ENCODE data around the gene KIFBP.
"Not testable (repeated sequence)": the region's sequence is repeated elsewhere in the genome, so short reads cannot be mapped to it uniquely, and the experiment has no call there.

KIFBP gene

GRCh38 chr10:68959695-68960527 lies 28.7 kb upstream of the KIFBP start:
- DNase-seq (ENCODE audit: insufficient read length, low spot score) (no peak), FAIRE-seq (no peak)
- TF ChIP-seq POLR2A (IDR thresholded peaks at IDR 0.05; ENCODE audit: low read depth, low read length) (no peak), TAF1 (IDR thresholded peaks at IDR 0.05; ENCODE audit: low read depth, low read length) (no peak), POU2F2 (IDR thresholded peaks at IDR 0.05; ENCODE audit: low read depth, low read length) (no peak), PAX5 (IDR thresholded peaks at IDR 0.05; ENCODE audit: insufficient read depth, low read length, severe bottlenecking) (no peak), POLR2AphosphoS5 (IDR thresholded peaks at IDR 0.05; ENCODE audit: low read depth, low read length) (no peak), SPI1 (IDR thresholded peaks at IDR 0.05; ENCODE audit: low read depth, low read length) (no peak)

GRCh38 chr10:68963151-68963550 lies 25.5 kb upstream of the KIFBP start:
- TF ChIP-seq SPI1 (IDR thresholded peaks at IDR 0.05; ENCODE audit: low read depth, low read length) (no peak), TAF1 (IDR thresholded peaks at IDR 0.05; ENCODE audit: low read depth, low read length) (no peak), POU2F2 (IDR thresholded peaks at IDR 0.05; ENCODE audit: low read depth, low read length) (no peak), PAX5 (IDR thresholded peaks at IDR 0.05; ENCODE audit: insufficient read depth, low read length, severe bottlenecking) (no peak), POLR2A (IDR thresholded peaks at IDR 0.05; ENCODE audit: low read depth, low read length) (no peak), POLR2AphosphoS5 (IDR thresholded peaks at IDR 0.05; ENCODE audit: low read depth, low read length) (no peak)
- DNase-seq (ENCODE audit: insufficient read length, low spot score) (no peak), FAIRE-seq (no peak)

- DNase-seq (ENCODE audit: insufficient read length, low spot score) = no peak
- FAIRE-seq = no peak
- peak; percentile 69 for TF ChIP-seq POLR2AphosphoS5 (IDR thresholded peaks at IDR 0.05; ENCODE audit: low read depth, low read length)
- no peak for TF ChIP-seq POU2F2 (IDR thresholded peaks at IDR 0.05; ENCODE audit: low read depth, low read length)
- no peak for TF ChIP-seq POLR2A (IDR thresholded peaks at IDR 0.05; ENCODE audit: low read depth, low read length)
- TF ChIP-seq TAF1 (IDR thresholded peaks at IDR 0.05; ENCODE audit: low read depth, low read length) = no peak
- TF ChIP-seq SPI1 (IDR thresholded peaks at IDR 0.05; ENCODE audit: low read depth, low read length) = no peak
- no peak for TF ChIP-seq PAX5 (IDR thresholded peaks at IDR 0.05; ENCODE audit: insufficient read depth, low read length, severe bottlenecking)
Measured at GRCh38 chr10:68973975-68974374, 14.6 kb upstream of the KIFBP start.

- not testable (repeated sequence) for FAIRE-seq; DNase-seq (ENCODE audit: insufficient read length, low spot score)
Measured at GRCh38 chr10:68975936-68976473, 12.6 kb upstream of the KIFBP start.

- DNase-seq (ENCODE audit: insufficient read length, low spot score); FAIRE-seq: not testable (repeated sequence)
Measured at GRCh38 chr10:68979738-68980137, 8.9 kb upstream of the KIFBP start.

GRCh38 chr10:68981074-68981473 lies 7.5 kb upstream of the KIFBP start:
- FAIRE-seq (no peak), DNase-seq (ENCODE audit: insufficient read length, low spot score) (no peak)
- TF ChIP-seq POLR2AphosphoS5 (IDR thresholded peaks at IDR 0.05; ENCODE audit: low read depth, low read length) (no peak), POLR2A (IDR thresholded peaks at IDR 0.05; ENCODE audit: low read depth, low read length) (no peak), TAF1 (IDR thresholded peaks at IDR 0.05; ENCODE audit: low read depth, low read length) (no peak)

GRCh38 chr10:68982389-68982788 lies 6.2 kb upstream of the KIFBP start:
- TF ChIP-seq PAX5 (IDR thresholded peaks at IDR 0.05; ENCODE audit: insufficient read depth, low read length, severe bottlenecking) (no peak), SPI1 (IDR thresholded peaks at IDR 0.05; ENCODE audit: low read depth, low read length) (no peak), POLR2AphosphoS5 (IDR thresholded peaks at IDR 0.05; ENCODE audit: low read depth, low read length) (no peak)
- no peak for DNase-seq (ENCODE audit: insufficient read length, low spot score)
- no peak for FAIRE-seq

- FAIRE-seq (no peak), DNase-seq (ENCODE audit: insufficient read length, low spot score) (no peak)
- TF ChIP-seq POLR2AphosphoS5 (IDR thresholded peaks at IDR 0.05; ENCODE audit: low read depth, low read length) = no peak
- no peak for TF ChIP-seq POLR2A (IDR thresholded peaks at IDR 0.05; ENCODE audit: low read depth, low read length)
- TF ChIP-seq PAX5 (IDR thresholded peaks at IDR 0.05; ENCODE audit: insufficient read depth, low read length, severe bottlenecking) = no peak
- TF ChIP-seq SPI1 (IDR thresholded peaks at IDR 0.05; ENCODE audit: low read depth, low read length) = no peak
- TF ChIP-seq POU2F2 (IDR thresholded peaks at IDR 0.05; ENCODE audit: low read depth, low read length) = no peak
- TF ChIP-seq TAF1 (IDR thresholded peaks at IDR 0.05; ENCODE audit: low read depth, low read length) = no peak
Measured at GRCh38 chr10:68987611-68988010, 992 bp upstream of the KIFBP start.

- DNase-seq (ENCODE audit: insufficient read length, low spot score) = no peak
- FAIRE-seq = no peak
Measured at GRCh38 chr10:68989317-68989990, 851 bp downstream of the KIFBP start.

More at GRCh38 chr10:68989317-68989990, 851 bp downstream of the KIFBP start:
- TF ChIP-seq POU2F2 (IDR thresholded peaks at IDR 0.05; ENCODE audit: low read depth, low read length) (no peak), PAX5 (IDR thresholded peaks at IDR 0.05; ENCODE audit: insufficient read depth, low read length, severe bottlenecking) (no peak), TAF1 (IDR thresholded peaks at IDR 0.05; ENCODE audit: low read depth, low read length) (no peak), SPI1 (IDR thresholded peaks at IDR 0.05; ENCODE audit: low read depth, low read length) (no peak), POLR2AphosphoS5 (IDR thresholded peaks at IDR 0.05; ENCODE audit: low read depth, low read length) (no peak)
